Measurements from ENCODE around the gene CAPN12. TPM values are rescaled to one million over a fixed set of nuclear protein-coding genes. Genes with fewer than 3 reads are reported as not detected.

Gene CAPN12
- total RNA-seq, 1 donor from 2014 or later, result 0.22 TPM

DNA sequence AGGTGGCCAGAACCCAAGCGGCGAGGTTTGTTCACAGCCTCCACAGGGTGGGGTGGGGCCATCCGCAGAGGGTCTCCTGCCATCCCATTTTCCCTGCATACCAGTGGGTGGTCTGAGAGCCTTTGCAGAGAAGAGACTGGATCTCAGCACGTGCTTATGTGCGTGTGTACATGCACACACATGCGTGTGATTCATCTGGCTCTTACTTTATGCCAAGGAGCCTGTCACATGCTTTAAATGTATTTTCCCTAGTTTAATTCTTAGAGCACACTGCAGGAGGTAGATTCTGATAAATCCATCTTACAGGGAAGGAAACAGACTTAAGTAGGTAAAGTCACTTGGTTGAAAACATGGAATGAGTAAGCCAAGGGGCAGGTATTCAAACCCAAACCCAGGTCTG, 47.1 kb downstream of the CAPN12 start:
- peaks cover 29% of the 10 kb centered on the region for H3K36me3 ChIP-seq

DNA sequence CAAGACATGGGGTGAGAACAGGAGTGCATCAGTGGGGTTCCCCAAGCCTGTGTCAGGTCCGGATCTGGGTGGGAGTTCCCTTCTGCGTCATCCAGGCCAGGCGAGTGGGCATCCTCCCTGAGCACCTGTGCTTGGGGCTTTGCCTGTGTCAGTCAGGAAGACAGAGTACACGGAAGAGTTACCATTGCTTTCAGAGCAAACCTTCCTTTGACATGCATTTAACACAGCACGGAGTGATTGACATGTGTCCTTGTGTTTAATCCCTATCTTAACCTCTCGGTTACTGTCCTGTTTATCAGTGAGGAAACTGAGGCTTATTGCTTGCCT, 47.6 kb downstream of the CAPN12 start:
- intact Hi-C loops (cut with micrococcal nuclease), result no loop called here
- Histone ChIP-seq H3K4me3 (no peak overlapping the region), H3K4me1 (peaks cover 100% of the 10 kb centered on the region), H3K27ac (replicated peaks) (peak overlapping the region; percentile 91), H3K27me3 (ENCODE audit: low read depth) (no peaks in the 10 kb centered on the region), H3K9me3 (replicated peaks) (no peaks in the 10 kb centered on the region), H3K36me3 (peaks cover 25% of the 10 kb centered on the region)
- TF ChIP-seq, protein P1, sequence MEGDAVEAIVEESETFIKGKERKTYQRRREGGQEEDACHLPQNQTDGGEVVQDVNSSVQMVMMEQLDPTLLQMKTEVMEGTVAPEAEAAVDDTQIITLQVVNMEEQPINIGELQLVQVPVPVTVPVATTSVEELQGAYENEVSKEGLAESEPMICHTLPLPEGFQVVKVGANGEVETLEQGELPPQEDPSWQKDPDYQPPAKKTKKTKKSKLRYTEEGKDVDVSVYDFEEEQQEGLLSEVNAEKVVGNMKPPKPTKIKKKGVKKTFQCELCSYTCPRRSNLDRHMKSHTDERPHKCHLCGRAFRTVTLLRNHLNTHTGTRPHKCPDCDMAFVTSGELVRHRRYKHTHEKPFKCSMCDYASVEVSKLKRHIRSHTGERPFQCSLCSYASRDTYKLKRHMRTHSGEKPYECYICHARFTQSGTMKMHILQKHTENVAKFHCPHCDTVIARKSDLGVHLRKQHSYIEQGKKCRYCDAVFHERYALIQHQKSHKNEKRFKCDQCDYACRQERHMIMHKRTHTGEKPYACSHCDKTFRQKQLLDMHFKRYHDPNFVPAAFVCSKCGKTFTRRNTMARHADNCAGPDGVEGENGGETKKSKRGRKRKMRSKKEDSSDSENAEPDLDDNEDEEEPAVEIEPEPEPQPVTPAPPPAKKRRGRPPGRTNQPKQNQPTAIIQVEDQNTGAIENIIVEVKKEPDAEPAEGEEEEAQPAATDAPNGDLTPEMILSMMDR (IDR thresholded peaks at IDR 0.05; ENCODE audit: borderline replicate concordance), result no peak
- DNase-seq, result no peak

More for the DNA sequence above, 47.1 kb downstream of the CAPN12 start:
- intact Hi-C loops (cut with micrococcal nuclease), result no loop called here
- no peak for DNase-seq
- H3K27ac ChIP-seq (replicated peaks), result peak overlapping the region; percentile 91
- no peak overlapping the region for H3K4me3 ChIP-seq
- TF ChIP-seq, protein P1 (IDR thresholded peaks at IDR 0.05; ENCODE audit: borderline replicate concordance), result no peak
- no peaks in the 10 kb centered on the region for H3K9me3 ChIP-seq (replicated peaks)
- H3K27me3 ChIP-seq (ENCODE audit: low read depth), result no peaks in the 10 kb centered on the region
- peaks cover 100% of the 10 kb centered on the region for H3K4me1 ChIP-seq

DNA sequence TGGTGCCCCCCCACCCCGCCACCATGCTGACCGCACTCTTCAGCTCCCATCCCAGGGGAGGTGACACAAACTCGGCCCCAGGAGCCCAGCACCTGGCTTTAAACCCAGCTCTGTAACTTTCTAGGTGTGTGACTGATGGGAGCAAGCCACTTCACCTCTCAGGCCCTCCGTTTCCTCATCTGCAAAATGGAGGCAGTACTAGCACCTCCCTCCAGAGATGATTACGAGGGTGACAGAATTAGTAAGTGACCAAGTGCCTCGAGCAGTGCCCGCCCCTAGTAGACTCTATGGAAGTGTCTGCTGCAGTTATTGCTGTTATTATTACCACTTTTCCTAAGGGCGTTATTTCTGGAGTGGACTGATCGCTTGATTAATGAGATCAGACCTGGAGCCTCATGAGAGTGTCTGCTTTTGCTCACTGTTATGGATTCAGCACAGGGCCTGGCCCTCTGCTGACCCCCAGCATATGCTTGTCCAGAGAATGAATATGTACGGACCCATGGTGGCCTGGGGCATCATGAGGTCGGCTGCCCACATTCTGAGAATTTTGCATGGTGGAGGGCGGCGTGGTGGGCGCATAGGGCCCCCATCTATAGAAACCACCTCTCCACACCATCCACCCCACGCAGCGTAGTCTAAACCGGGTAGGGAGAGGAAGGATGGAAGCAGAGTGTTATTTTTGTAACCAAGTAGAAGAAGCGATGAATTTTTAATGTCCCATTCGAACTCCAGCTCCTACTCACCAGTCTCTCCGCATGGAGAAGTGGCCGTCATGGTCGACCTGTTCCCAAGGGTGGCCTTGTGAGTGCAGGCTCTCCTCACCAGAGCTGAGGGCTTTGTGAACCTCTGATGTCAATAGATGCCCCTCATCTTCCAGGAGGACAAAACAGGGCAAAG, 48.2 kb downstream of the CAPN12 start:
- H3K27ac ChIP-seq (replicated peaks), result peak overlapping the region; percentile 91
- H3K4me1 ChIP-seq, result peaks cover 100% of the 10 kb centered on the region
- DNase-seq, result no peak
- intact Hi-C loops (cut with micrococcal nuclease), result no loop called here
- no peak overlapping the region for H3K4me3 ChIP-seq
- peaks cover 19% of the 10 kb centered on the region for H3K36me3 ChIP-seq
- H3K27me3 ChIP-seq (ENCODE audit: low read depth), result no peaks in the 10 kb centered on the region
- TF ChIP-seq, protein P1 (IDR thresholded peaks at IDR 0.05; ENCODE audit: borderline replicate concordance), result no peak
- no peaks in the 10 kb centered on the region for H3K9me3 ChIP-seq (replicated peaks)

DNA sequence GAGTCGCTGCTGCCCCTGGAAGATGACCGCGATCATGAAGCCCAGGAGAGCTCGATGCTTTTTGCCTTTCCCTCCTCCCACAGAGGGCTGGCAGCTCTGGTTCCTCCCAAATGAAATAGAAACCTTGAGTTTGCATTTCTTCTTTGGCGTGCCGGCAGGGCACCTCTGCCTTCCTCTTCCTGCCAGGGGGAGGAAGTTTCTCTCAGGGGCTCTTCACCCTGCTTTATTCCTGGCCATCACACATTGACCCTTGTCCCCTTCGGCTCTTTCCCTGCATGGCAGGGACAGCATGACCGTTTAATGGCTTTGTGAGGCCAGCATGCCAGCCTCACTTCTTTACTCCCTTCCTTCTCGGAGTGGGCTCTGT, 49.0 kb downstream of the CAPN12 start:
- intact Hi-C loops (cut with micrococcal nuclease), result no loop called here
- H3K9me3 ChIP-seq (replicated peaks), result no peaks in the 10 kb centered on the region
- TF ChIP-seq, protein P1 (IDR thresholded peaks at IDR 0.05; ENCODE audit: borderline replicate concordance), result no peak
- no peak overlapping the region for H3K4me3 ChIP-seq
- H3K36me3 ChIP-seq, result peaks cover 13% of the 10 kb centered on the region
- DNase-seq, result no peak
- peak overlapping the region; percentile 91 for H3K27ac ChIP-seq (replicated peaks)
- no peaks in the 10 kb centered on the region for H3K27me3 ChIP-seq (ENCODE audit: low read depth)
- H3K4me1 ChIP-seq, result peaks cover 100% of the 10 kb centered on the region

DNA sequence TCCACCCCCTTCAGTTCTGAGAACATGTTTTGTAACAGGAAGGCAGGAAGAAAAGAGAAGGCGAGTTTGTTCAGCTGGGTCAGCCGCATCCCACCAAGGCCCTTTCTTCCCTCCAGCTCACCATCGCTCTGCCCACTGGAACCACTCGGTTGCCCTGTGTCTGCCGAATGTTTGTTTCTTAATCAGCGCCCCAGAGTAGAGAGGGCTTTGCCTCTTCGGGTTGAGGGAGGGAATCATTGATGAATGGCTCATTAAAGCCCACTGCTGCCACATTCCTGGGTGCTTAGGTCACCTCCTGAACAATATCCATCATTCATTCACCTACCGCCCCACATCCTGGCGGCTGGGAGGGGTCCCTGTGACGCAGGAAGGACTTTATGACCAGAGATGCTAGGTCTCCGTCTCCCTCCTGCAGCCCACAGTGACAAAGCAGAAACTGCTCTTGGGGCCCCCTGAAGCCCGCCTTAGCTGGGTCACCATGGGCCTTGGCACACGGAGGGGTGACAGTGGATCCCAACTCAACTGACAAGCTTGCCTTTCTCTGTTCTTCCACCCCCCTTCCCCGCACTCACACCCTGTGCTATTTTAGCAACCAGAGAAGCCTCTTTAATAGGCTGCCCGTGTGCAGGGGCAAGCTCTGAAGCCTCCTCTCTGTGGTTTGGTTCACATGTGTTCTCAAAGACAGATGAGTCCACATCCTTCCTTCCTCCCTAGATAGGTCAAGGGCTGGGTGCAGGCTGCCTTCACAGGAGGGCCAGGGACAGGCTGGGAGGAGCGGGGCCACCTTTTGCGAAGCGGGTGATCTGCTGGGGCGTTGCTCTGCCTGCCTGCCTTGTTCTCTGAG, 50.7 kb downstream of the CAPN12 start:
- Histone ChIP-seq H3K36me3 (peaks cover 15% of the 10 kb centered on the region), H3K4me3 (peak overlapping the region; percentile 35)

More for the DNA sequence above, 50.7 kb downstream of the CAPN12 start:
- peak overlapping the region; percentile 91 for H3K27ac ChIP-seq (replicated peaks)
- peaks cover 100% of the 10 kb centered on the region for H3K4me1 ChIP-seq
- no peak for DNase-seq
- H3K27me3 ChIP-seq (ENCODE audit: low read depth), result no peaks in the 10 kb centered on the region
- TF ChIP-seq, protein P1 (IDR thresholded peaks at IDR 0.05; ENCODE audit: borderline replicate concordance), result no peak
- intact Hi-C loops (cut with micrococcal nuclease), result no loop called here
- H3K9me3 ChIP-seq (replicated peaks), result no peaks in the 10 kb centered on the region

All from left ventricle myocardium inferior (tissue), 1 donor.